Lung microvascular endothelial cell (primary cell): ENCODE results near the gene ZFYVE21. TPM values are rescaled to one million over a fixed set of nuclear protein-coding genes. Genes with fewer than 3 reads are reported as not detected.
"Not testable (repeated sequence)": the region's sequence is repeated elsewhere in the genome, so short reads cannot be mapped to it uniquely, and the experiment has no call there.

Experiments used
- DNase-seq, 2 donors: peaks; one replicate each; pipeline versions ENCODE4 v3.0.0 to v3.0.0-alpha.2; 2010; ENCODE audit warnings: low read depth in 2 of 2
- total RNA-seq: library from RNA; depleted of rRNA; stranded (reverse); fragments of >200 nt; gene quantifications from 2 replicates; pipeline ENCODE4 v1.2.1, GENCODE V29; 2014

ZFYVE21 gene
- total RNA-seq, 1 donor from 2014 or later = 90.9 TPM

DNA sequence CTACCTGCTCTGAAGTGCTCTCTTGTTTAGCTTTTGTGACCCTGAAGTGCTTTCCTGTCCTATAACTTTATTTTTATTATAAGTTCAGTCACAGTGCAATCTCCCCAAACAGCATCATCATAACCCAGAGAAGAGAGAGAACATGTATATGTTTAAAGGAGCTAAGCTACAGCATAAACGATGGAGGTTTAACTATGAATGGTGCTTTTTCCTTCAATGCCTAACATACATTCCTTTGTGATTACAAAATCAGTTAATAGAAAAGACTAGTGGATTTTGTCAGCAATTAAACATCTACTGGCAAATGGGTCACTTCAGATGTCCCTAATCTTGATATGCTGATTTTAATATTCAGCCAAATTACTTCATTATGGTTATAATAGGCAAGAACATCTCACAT, 46.4 kb downstream of the ZFYVE21 start:
- no peak for DNase-seq

- peak in 1 of 2 donors; percentile 22 for DNase-seq
These were observed 46.9 kb downstream of the ZFYVE21 start for GRCh38 chr14:103762541-103762940.

DNA sequence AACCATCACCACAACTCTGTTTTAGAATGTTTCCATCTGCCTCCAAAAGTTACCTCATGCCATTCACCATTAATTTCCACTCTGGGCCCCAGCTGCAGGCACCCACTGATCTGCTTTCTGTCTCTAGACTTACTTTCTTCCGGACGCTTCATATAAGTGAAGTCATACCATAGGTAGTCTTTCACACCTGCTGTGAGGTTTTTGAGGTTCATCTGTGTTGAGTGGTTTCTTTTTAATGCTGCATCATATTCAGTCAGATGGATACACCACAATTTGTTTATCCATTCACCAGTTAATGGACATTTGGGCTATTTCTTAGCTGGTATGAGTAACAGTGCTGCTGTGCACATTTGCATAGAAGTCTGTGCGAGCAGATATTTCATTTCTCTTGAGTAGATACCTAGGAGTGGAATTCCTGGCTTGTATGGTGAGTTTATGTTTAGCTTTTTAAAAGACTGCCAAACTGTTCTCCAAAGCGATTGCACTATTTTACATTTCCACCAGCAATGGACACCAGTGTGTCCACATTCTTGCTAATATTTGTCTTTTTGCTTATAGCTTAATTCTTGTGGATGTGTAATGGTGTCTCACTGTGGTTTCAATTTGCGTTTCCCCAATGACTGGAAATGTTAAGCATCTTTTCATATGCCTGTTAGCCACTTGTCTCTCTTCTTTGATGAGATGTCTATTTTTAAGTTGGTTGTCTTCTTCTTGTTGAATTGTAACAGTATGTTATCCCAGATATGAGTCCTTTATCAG, 48.3 kb downstream of the ZFYVE21 start:
- no peak for DNase-seq

DNA sequence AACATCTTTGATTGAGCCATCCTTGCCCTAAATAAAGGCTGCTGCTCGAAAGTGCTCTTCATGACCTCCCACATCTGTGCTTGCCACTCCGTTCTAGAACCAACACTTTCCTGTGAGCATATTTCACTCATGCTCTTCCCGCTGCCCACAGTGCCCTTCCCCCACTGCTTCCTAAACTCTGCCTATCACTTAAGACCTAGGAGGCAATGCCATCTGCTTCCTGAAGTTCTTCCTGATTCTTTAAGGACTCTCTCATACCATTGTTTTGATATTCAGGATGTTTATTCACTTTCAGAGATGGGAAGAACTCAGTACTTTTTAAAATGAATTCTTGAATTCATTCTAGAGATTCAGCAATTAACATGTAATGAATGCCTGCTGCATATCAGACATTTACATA, 49.9 kb downstream of the ZFYVE21 start:
- DNase-seq = peak in 1 of 2 donors; percentile 59

- DNase-seq = no peak
These were observed 51.8 kb downstream of the ZFYVE21 start for GRCh38 chr14:103767336-103767894.

DNA sequence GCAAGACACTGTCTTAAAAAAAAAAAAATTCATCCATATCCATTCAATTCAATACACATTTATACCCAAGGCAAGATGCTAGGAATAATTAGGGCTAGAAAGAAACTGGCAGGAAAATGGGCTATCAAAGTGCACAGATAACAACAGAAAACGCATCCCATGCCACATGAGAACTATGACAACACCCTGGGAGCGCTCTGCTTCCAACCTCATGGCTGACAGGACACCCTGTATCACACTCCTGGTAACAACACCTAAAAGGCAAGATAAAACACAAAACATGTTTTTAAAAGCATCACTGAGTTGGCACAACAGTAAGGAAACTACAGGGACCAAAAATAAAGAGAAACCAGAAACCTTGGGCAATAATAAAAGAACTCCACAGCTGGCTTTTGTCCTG, 54.9 kb downstream of the ZFYVE21 start:
- DNase-seq = no peak

DNA sequence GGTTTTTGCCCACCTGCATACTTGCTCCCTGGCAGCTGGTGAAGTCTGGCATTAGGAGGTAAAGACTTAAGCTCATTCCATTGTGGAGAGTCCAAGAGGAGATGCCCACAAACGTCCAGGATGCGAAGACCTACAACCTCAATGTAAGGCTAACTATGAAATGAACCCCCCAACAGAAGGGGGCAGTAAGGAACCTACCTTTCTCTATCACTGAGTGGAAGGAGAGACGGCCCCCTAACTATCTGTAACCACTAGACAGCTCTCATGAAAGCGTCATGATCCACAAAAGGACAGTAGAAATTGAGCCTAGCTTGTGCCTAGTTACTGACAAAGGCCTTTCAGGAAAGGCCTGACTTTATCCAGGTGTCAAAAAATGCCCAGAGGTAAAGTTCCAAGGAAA, 55.3 kb downstream of the ZFYVE21 start:
- DNase-seq = no peak

DNA sequence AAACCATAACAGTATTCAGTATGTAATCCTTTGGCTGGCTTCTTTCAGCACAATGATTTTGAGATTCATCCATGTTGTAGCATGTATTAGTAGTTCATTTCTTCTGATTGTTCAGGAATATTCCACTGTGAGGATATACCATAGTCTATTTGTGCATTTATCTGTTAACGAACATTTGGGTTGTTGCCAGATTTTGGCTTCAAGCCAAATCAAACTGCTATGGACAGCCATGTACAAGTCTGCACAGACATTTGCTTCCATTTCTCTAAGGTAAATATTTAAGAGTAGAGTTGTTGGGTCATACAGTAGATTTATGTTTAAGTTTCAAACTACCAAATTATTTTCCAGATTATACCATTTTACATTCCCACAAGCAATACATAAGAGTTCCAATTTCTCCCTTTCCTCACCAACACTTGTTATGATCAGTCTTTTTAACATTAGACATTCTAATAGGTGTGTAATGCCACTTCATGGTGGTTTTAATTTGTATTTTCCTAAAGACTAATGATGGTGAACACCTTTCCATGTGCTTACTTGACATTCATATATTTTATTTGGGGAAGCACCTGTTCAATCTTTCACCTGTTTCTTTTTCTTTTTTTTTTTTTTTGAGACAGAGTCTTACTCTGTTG, 56.6 kb downstream of the ZFYVE21 start:
- peak in 1 of 2 donors; percentile 26 for DNase-seq

GRCh38 chr14:103773521-103773920, 57.9 kb downstream of the ZFYVE21 start:
- DNase-seq = no peak

DNA sequence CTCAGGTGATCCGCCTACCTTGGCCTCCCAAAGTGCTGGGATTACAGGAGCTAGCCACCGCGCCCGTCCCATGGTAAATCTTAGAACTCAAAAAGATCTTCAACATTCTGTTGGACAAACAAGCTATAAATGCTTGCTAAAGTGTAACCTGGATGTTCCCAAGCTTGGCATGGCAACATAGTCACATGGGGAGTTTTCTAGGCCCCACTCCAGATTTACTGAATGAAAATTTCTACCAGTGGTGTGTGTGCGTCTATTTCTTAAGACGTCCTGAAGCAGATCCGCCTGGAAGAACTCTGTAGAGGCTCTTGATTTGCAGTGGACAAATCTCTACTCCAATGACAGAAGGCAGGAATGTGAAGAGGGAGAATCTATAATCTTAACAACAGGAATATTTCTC, 59.9 kb downstream of the ZFYVE21 start:
- DNase-seq = no peak

DNA sequence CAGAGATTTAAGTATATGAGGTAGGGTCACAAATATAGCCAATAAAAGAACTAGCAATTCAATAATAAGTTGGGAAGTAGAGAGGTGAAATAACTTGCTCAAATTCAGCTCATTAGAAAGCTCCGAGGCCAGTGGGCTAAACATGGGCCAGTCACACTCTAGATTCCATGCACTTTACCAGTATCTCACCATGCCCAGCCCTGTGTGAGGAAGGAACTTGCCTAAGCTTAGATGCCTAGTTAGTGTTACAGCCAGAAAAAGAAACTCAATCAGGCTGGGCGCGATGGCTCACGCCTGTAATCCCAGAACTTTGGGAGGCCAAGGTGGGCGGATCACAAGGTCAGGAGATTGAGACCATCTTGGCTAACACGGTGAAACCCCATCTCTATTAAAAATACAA, 60.7 kb downstream of the ZFYVE21 start:
- not testable (repeated sequence) for DNase-seq

DNA sequence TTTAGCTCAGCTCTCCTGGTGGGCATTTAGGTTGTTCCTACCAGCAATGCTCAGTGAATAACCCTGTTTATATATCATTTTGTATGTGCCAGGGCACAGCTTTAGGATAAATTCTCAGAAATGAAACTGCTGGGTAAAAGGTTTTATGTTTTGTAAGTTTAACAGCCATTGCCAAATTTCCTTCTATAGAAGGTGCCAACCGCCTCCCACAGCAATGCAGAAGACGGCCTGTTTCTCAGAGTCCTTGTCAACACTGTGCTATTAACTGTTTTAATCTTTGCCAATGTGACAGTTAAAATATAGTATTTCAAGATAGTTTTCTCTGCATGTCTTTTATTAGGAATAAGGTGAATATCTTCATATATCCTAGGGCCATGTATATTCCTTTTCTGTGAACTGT, 66.8 kb downstream of the ZFYVE21 start:
- DNase-seq = no peak

Other genes starting within 250 kb of the ZFYVE21 start
- 1.5 and 11.9 TPM in 2 replicates for gene CKB, start 193.0 kb upstream of the ZFYVE21 start, total RNA-seq
- gene TRMT61A, start 186.6 kb upstream of the ZFYVE21 start, total RNA-seq = 3.1 and 5.4 TPM in 2 replicates
- 20.7 and 25.4 TPM in 2 replicates for gene BAG5, start 153.2 kb upstream of the ZFYVE21 start, total RNA-seq
- gene COA8, start 152.8 kb upstream of the ZFYVE21 start, total RNA-seq = 19.4 and 23.2 TPM in 2 replicates
- gene KLC1, start 86.6 kb upstream of the ZFYVE21 start, total RNA-seq = 96.3 and 129 TPM in 2 replicates
- gene XRCC3, start 359 bp upstream of the ZFYVE21 start, total RNA-seq = 6.3 and 8.9 TPM in 2 replicates
- 8.5 and 14.7 TPM in 2 replicates for gene PPP1R13B, start 131.8 kb downstream of the ZFYVE21 start, total RNA-seq
- under 0.01 and 0.99 TPM in 2 replicates for gene TDRD9, start 212.6 kb downstream of the ZFYVE21 start, total RNA-seq
- gene RD3L, start 226.7 kb downstream of the ZFYVE21 start, total RNA-seq = not detected in 2 replicates